ENCODE data around the gene PCNT. TPM values are rescaled to one million over a fixed set of nuclear protein-coding genes. Genes with fewer than 3 reads are reported as not detected.

Gene PCNT
- total and polyA plus RNA-seq, 2 donors (not counting 1 experiment from before 2014, with no cell fraction given): 20.3 to 58.1 TPM

DNA sequence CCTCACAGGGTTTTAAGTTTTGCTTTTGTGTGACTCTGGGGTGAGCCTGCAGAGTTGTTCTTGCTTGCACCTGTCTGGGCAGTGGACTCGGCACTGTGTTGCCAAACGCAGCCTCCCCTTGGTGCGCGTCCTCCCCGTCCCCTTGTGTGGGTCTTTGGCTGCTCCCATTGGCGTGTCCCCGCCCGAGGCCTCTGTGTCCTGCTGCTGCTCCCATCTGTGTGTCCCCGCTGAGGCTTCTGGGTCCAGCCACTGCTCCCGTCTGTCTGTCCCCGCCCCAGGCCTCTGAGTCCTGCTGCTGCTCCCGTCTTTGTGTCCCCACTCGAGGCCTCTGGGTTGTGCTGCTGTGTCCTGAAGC, 62.8 kb downstream of the PCNT start:
- H3K27me3 ChIP-seq (replicated peaks in 1 of 4; ENCODE audit: control extremely low read depth in 1 of 4, control insufficient read depth in 3 of 4, insufficient read depth in 4 of 4, low read length in 3 of 4): no peaks in the 10 kb centered on the region
- H3K9ac ChIP-seq (ENCODE audit: low read length): no peak overlapping the region
- H3K36me3 ChIP-seq (replicated peaks in 1 of 2; ENCODE audit: control extremely low read depth in 1 of 2, control insufficient read depth in 1 of 2, extremely low read depth in 1 of 2, insufficient read depth in 2 of 2, low read length in 1 of 2): peaks cover 0 to 31% of the 10 kb centered on the region in 2 experiments
- Mint-ChIP-seq H3K9me3 (ENCODE audit: insufficient read depth) (peaks cover 4% of the 10 kb centered on the region), H3K27me3 (no peaks in the 10 kb centered on the region), H3K4me1 (no peaks in the 10 kb centered on the region), H3K27ac (no peak overlapping the region), H3K4me3 (no peak overlapping the region)
- intact Hi-C loops (cut with micrococcal nuclease): no loop called here
- no peak for ATAC-seq (ENCODE audit: low read depth)
- no peak overlapping the region for H3K27ac ChIP-seq (ENCODE audit: low read length in 2 of 2)
- H3K9me3 ChIP-seq (ENCODE audit: control extremely low read depth in 1 of 3, control insufficient read depth in 2 of 3, insufficient read depth in 1 of 3, low read length in 2 of 3): peaks cover 0 to 7% (median 0%) of the 10 kb centered on the region in 3 donors
- DNase-seq: no peak
- WGBS (ENCODE audit: insufficient coverage): over 99% methylated on average over 13 of the region's 13 CpGs
- no peaks in the 10 kb centered on the region for H3K4me1 ChIP-seq (ENCODE audit: control insufficient read depth in 2 of 2, insufficient read depth in 2 of 2, low read length in 2 of 2)
- no peak for TF ChIP-seq EZH2 (IDR thresholded peaks at IDR 0.05; ENCODE audit: borderline replicate concordance, insufficient read depth, low read depth, low read length, poor library complexity, severe bottlenecking)
- TF ChIP-seq, protein P1, sequence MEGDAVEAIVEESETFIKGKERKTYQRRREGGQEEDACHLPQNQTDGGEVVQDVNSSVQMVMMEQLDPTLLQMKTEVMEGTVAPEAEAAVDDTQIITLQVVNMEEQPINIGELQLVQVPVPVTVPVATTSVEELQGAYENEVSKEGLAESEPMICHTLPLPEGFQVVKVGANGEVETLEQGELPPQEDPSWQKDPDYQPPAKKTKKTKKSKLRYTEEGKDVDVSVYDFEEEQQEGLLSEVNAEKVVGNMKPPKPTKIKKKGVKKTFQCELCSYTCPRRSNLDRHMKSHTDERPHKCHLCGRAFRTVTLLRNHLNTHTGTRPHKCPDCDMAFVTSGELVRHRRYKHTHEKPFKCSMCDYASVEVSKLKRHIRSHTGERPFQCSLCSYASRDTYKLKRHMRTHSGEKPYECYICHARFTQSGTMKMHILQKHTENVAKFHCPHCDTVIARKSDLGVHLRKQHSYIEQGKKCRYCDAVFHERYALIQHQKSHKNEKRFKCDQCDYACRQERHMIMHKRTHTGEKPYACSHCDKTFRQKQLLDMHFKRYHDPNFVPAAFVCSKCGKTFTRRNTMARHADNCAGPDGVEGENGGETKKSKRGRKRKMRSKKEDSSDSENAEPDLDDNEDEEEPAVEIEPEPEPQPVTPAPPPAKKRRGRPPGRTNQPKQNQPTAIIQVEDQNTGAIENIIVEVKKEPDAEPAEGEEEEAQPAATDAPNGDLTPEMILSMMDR (IDR thresholded peaks at IDR 0.05): no peak
- no peak overlapping the region for H3K4me2 ChIP-seq (replicated peaks; ENCODE audit: low read depth, low read length, poor library complexity, severe bottlenecking)
- no peak overlapping the region for H2AFZ ChIP-seq (ENCODE audit: insufficient read depth, low read depth, low read length, poor library complexity, severe bottlenecking)
- POLR2A ChIA-PET: no interaction called here
- H3K79me2 ChIP-seq (ENCODE audit: control insufficient read depth, insufficient read depth, low read length): peaks cover 36% of the 10 kb centered on the region
- no peak overlapping the region for H3K4me3 ChIP-seq (ENCODE audit: control extremely low read depth in 1 of 5, extremely low read depth in 1 of 5, insufficient read depth in 1 of 5, low read depth in 2 of 5, low read length in 4 of 5)
- CTCF ChIA-PET: no interaction called here
- no peaks in the 10 kb centered on the region for H4K20me1 ChIP-seq (ENCODE audit: control insufficient read depth, insufficient read depth, low read length, poor library complexity, severe bottlenecking)

DNA sequence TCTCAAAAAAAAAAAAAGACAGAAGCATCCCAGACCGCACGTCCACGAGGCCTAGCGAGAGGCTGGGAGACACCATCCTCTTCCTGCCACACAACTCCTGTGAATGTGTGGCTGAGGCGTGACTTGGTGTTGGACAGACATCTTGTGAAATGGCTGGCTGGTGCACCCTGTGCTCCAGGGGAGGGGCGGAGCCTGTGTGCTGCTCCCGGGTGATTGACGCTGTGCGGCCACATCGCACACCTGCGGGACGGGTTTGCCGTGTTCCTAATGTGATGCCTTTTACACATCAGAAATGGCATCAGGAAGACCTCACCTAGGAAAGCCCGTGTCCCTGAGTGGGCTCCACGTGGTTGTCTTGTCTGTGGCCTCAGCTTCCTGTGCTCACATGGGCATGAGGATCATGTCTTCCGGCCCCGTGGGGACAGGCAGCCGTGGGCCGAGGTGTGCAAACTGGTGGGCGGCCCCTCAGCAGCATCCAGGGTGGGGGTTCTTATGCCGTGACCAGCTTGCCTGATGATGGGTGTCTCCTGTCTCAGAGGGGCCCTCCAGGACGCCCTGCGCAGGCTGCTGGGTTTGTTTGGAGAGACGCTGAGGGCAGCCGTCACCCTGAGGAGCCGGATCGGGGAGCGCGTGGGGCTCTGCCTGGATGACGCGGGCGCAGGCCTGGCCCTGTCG, 64.4 kb downstream of the PCNT start:
- no peak overlapping the region for H2AFZ ChIP-seq (ENCODE audit: insufficient read depth, low read depth, low read length, poor library complexity, severe bottlenecking)
- no peaks in the 10 kb centered on the region for H3K4me1 ChIP-seq (ENCODE audit: control insufficient read depth in 2 of 2, insufficient read depth in 2 of 2, low read length in 2 of 2)
- intact Hi-C loops (cut with micrococcal nuclease): no loop called here
- Mint-ChIP-seq H3K27ac (no peak overlapping the region), H3K9me3 (ENCODE audit: insufficient read depth) (no peaks in the 10 kb centered on the region), H3K4me1 (no peaks in the 10 kb centered on the region), H3K27me3 (no peaks in the 10 kb centered on the region), H3K4me3 (no peak overlapping the region)
- H3K4me3 ChIP-seq (ENCODE audit: control extremely low read depth in 1 of 5, extremely low read depth in 1 of 5, insufficient read depth in 1 of 5, low read depth in 2 of 5, low read length in 4 of 5): no peak overlapping the region
- H3K9ac ChIP-seq (ENCODE audit: low read length): no peak overlapping the region
- peaks cover 36% of the 10 kb centered on the region for H3K79me2 ChIP-seq (ENCODE audit: control insufficient read depth, insufficient read depth, low read length)
- H3K27ac ChIP-seq (ENCODE audit: low read length in 2 of 2): no peak overlapping the region
- H3K36me3 ChIP-seq (replicated peaks in 1 of 2; ENCODE audit: control extremely low read depth in 1 of 2, control insufficient read depth in 1 of 2, extremely low read depth in 1 of 2, insufficient read depth in 2 of 2, low read length in 1 of 2): peaks cover 0 to 31% of the 10 kb centered on the region in 2 experiments
- 94% methylated on average over 33 of the region's 33 CpGs for WGBS (ENCODE audit: insufficient coverage)
- no peaks in the 10 kb centered on the region for H3K27me3 ChIP-seq (replicated peaks in 1 of 4; ENCODE audit: control extremely low read depth in 1 of 4, control insufficient read depth in 3 of 4, insufficient read depth in 4 of 4, low read length in 3 of 4)
- no peaks in the 10 kb centered on the region for H3K9me3 ChIP-seq (ENCODE audit: control extremely low read depth in 1 of 3, control insufficient read depth in 2 of 3, insufficient read depth in 1 of 3, low read length in 2 of 3)
- no peak for TF ChIP-seq EZH2 (IDR thresholded peaks at IDR 0.05; ENCODE audit: borderline replicate concordance, insufficient read depth, low read depth, low read length, poor library complexity, severe bottlenecking)
- TF ChIP-seq, protein P1 (IDR thresholded peaks at IDR 0.05): no peak
- POLR2A ChIA-PET: no interaction called here
- CTCF ChIA-PET: no interaction called here
- ATAC-seq (ENCODE audit: low read depth) (no peak), DNase-seq (no peak)
- no peak overlapping the region for H3K4me2 ChIP-seq (replicated peaks; ENCODE audit: low read depth, low read length, poor library complexity, severe bottlenecking)
- no peaks in the 10 kb centered on the region for H4K20me1 ChIP-seq (ENCODE audit: control insufficient read depth, insufficient read depth, low read length, poor library complexity, severe bottlenecking)

All from B cell (primary cell).